ENCODE results near the gene LPIN3.

Gene LPIN3

DNA sequence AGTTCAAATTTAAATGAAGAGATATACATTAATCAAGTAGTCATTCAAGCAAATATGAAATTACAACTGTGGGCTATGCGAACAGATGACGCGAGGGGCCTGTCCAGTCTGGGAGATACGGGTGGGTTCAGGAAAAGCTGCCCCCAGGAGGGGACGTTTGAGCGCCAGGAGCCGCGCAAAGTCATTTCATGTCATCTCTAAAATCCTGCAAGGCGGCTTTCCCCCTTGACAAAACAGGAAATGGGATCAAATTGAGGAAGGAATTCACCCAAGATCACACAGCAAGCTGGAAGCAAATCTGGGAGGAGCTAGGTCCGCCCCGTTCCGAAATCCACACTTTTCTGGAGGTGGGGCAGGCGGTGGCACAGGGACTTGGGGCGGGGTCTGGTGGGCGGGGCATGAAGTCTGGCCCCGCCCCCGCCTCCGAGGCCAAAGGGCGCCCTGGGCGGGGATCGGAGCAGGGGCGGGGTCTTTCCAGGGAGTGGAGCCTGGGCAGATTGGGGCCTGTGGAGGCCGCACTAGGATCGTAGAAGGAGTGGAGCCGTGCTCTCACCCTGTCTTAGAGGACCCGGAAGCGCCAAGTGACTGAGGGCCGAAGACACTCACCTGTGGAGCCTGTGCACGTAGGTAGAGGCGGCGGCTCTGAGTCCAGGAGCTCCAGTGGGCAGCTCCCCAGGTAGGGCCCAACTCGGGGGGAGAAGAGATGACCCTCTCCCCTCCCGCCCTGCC lies at the start of gene LPIN3:
TSS of gene LPIN3 (plus strand) at position 495 of the 729 bp plus-strand sequence. CDS start 4,983 bp downstream, outside the sequence.
- H3K4me3 ChIP-seq (ENCODE audit: low read depth, low read length): no peak within 1 kb of the TSS
- DNase-seq (ENCODE audit: low read depth): peak; percentile 21
- TF ChIP-seq MYC (IDR thresholded peaks at IDR 0.05; ENCODE audit: low read depth, low read length): no peak

DNA sequence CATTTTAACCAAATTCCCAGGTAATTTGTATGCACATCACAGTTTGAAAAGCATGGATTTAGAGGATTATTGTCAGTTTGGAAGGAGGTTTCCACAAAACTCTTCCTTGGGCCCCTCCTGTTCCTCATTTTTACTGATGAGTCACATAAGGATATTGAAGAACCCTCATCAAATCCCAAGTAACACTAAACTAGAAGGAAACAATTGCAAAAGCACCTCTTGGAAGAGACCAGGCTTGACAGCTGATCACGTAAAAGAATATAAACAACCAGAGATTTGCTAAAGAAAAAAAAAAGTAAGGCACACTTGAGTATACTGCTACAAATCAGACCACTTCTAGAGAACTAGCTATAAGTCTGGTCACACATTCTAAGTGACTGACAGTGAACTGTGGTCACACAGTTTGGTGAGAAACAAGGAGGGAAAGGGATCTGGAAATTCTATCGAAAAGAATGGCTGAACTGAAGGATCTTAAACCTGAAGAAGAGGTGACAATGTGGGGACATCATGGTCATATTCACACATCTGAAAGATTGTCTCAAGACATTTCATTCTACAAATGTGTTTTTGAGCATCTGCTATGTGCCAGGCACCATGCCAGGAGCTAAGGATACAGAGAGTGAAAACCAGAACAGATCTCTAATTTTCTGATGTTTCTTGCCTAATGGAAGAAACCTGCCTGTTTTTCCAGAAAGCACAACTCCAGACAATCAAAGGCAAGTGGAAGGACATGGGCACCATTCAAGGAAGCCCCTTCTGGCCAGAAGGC lies 47.2 kb upstream of the LPIN3 start:
- no peak overlapping the region for H3K4me3 ChIP-seq (ENCODE audit: low read depth, low read length)
- no peak for DNase-seq (ENCODE audit: low read depth)
- no peak for TF ChIP-seq MYC (IDR thresholded peaks at IDR 0.05; ENCODE audit: low read depth, low read length)
- TF ChIP-seq CTCF (IDR thresholded peaks at IDR 0.05; ENCODE audit: low read depth, low read length): no peak

DNA sequence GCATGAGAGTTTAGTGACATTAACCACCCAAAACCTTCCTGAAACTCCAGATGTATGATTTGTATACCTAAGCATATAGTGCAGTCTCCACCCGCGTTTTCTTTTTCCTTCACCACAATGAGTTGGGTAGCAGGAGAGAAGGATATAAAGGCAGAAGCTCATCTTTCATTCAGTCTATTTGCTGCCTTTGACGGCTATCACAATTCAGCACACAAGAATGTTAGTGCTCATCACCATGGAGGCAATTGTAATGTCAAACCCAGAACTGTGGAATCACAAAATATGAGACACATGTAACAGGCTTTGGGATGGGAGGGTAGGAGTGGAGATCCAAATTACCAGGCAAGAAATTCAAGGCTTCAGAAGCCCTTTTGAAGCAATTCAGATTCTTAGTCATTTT lies 40.7 kb upstream of the LPIN3 start:
- DNase-seq (ENCODE audit: low read depth): no peak
- no peak overlapping the region for H3K4me3 ChIP-seq (ENCODE audit: low read depth, low read length)
- TF ChIP-seq, protein P1, sequence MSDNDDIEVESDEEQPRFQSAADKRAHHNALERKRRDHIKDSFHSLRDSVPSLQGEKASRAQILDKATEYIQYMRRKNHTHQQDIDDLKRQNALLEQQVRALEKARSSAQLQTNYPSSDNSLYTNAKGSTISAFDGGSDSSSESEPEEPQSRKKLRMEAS (IDR thresholded peaks at IDR 0.05; ENCODE audit: low read depth, low read length): no peak
- TF ChIP-seq CTCF (IDR thresholded peaks at IDR 0.05; ENCODE audit: low read depth, low read length) (no peak), POLR2A (IDR thresholded peaks at IDR 0.05; ENCODE audit: extremely low read depth, insufficient read length) (no peak), MYC (IDR thresholded peaks at IDR 0.05; ENCODE audit: low read depth, low read length) (no peak)

DNA sequence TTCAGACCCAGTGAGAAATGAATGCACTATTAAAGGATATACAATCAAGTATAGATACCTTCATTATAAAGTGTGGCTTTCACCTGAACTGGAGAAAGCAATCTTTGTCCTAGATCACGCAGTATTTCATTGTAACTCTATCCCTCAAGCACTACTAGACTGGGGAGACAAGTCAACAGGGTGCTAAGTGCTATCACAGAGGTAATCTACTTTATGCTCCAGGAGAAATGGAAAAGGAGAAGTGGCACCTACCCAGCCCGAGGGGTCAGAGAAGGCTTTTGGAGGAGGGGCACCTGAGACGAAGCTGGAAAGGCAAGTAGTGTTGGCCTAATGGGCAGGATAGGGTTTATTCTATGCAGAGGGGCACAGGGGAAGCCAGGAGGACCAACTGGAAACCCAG lies 40.2 kb upstream of the LPIN3 start:
- no peak overlapping the region for H3K4me3 ChIP-seq (ENCODE audit: low read depth, low read length)
- no peak for TF ChIP-seq CTCF (IDR thresholded peaks at IDR 0.05; ENCODE audit: low read depth, low read length)
- no peak for TF ChIP-seq POLR2A (IDR thresholded peaks at IDR 0.05; ENCODE audit: extremely low read depth, insufficient read length)
- TF ChIP-seq, protein P1 (IDR thresholded peaks at IDR 0.05; ENCODE audit: low read depth, low read length): no peak
- TF ChIP-seq MYC (IDR thresholded peaks at IDR 0.05; ENCODE audit: low read depth, low read length): no peak
- no peak for DNase-seq (ENCODE audit: low read depth)

DNA sequence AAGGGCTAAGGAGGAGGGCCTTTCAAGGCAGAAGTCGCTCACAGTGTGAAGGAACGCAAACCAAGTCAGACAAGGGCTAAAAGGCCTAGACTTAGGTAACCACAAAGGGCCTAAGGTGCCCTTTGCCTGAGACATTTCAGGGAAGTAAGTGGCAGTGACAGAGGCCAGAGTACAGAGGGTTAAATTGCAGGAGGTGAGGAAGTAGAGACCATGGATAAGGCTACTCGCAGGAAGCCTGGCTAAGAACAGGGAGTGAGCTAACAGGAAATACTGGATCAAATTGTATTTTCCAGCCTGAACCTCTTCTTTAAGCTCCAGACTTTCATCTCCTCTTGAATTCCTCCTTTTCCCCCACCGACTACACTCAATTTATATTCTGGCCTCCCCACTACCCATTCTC lies 39.7 kb upstream of the LPIN3 start:
- DNase-seq (ENCODE audit: low read depth): no peak
- TF ChIP-seq, protein P1 (IDR thresholded peaks at IDR 0.05; ENCODE audit: low read depth, low read length): no peak

GRCh38 chr20:41304002-41304401 lies 36.6 kb upstream of the LPIN3 start:
- no peak for DNase-seq (ENCODE audit: low read depth)
- TF ChIP-seq POLR2A (IDR thresholded peaks at IDR 0.05; ENCODE audit: extremely low read depth, insufficient read length): no peak
- H3K4me3 ChIP-seq (ENCODE audit: low read depth, low read length): no peak overlapping the region

More for the DNA sequence above, 39.7 kb upstream of the LPIN3 start:
- H3K4me3 ChIP-seq (ENCODE audit: low read depth, low read length): no peak overlapping the region

GRCh38 chr20:41304424-41305079 lies 36.1 kb upstream of the LPIN3 start:
- TF ChIP-seq, protein P1 (IDR thresholded peaks at IDR 0.05; ENCODE audit: low read depth, low read length): no peak
- TF ChIP-seq POLR2A (IDR thresholded peaks at IDR 0.05; ENCODE audit: extremely low read depth, insufficient read length): no peak
- TF ChIP-seq CTCF (IDR thresholded peaks at IDR 0.05; ENCODE audit: low read depth, low read length): no peak
- TF ChIP-seq MYC (IDR thresholded peaks at IDR 0.05; ENCODE audit: low read depth, low read length): no peak
- H3K4me3 ChIP-seq (ENCODE audit: low read depth, low read length): no peak overlapping the region
- DNase-seq (ENCODE audit: low read depth): no peak

Data from NB4 (cell line).